Stimulated activated CD8-positive, alpha-beta memory T cell treated with anti-CD3 and anti-CD28 coated beads, Interleukin-12 subunit alpha, Interleukin-12 subunit beta, amount 100 ng/mL, for 1 hour (primary cell): Measurements from ENCODE around the gene STMN1.

Experiments
- DNase-seq: peaks from one replicate; pipeline ENCODE4 v3.0.0-alpha.2; 2020; ENCODE audit warnings: low read depth

The STMN1 gene

GRCh38 chr1:25918615-25919014 is 12.4 kb upstream of the STMN1 start:
- DNase-seq, result no peak

DNA sequence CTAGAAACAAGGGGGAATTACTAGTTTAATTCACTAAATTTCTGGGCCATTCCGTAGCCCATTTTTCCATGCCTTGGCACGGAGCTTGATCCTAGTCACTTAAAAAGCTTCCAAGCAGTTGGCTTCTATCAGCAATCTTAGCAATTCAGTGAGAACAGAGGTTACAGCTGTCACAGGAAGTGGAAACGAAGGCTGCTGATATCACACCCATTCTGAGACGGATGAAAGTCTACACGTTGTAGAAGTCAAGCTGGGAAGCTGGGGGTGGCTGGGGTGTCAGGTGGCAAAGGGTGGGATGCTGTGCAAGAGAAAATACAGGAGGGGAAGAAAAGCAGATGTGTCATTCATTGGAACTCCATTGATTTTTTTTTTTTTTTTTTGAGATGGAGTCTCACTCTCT is 11.8 kb upstream of the STMN1 start:
- DNase-seq, result no peak

DNA sequence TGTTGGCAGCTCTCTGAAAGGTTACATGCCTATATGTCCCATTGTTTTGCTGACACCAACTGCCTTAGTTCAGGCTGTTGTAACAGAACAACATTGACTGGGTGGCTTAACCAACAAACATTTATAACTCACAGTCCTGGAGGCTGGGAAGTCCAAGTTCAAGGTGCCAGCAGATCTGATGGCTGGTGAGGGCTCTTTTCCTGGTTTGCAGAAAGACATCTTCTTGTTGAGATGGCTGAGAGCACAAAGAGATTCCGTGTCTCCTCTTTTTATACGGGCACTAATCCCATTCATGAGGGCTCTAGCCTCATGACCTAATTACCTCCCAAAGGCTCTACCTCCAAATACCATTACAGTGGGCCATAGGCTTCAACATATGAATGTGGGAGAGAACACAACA is 10.2 kb upstream of the STMN1 start:
- DNase-seq, result no peak

GRCh38 chr1:25914074-25914995 is 8.1 kb upstream of the STMN1 start:
- DNase-seq, result no peak

- no peak for DNase-seq
These were observed 7.0 kb upstream of the STMN1 start for GRCh38 chr1:25913206-25913605.

DNA sequence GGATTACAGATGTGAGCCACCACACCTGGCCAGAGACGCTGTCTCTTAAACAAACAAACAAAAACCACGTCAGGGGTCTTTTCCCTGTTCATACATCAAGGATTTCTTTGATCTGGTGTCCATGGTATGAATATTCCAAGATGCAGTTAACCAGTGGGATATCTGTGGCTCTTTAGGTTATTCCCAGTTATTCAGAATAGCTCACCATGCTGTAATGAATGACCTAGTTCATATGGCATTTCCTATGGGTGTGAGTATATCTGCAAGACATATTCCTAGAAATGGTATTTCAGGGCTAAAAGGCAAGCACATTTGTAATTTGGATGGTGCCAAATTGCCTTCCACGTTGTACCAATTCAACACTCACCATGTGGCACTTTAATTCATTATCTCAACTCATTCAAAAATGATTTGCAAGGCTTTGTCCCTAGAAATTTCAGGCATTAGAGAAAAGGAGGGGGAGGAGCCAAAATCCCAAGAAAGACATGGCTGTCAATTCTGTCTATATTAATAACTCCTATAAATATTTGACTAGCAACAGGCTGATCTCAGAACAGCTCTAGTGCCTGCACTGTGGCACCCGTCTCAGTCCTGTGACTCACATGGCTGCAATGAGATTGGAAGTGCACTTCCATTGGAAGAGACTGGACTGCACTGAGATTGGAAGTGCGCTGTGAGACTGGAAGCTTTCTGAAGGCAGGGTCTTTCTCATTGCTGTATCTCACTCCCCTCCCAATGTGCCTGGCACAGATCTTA is 6.0 kb upstream of the STMN1 start:
- no peak for DNase-seq

GRCh38 chr1:25911162-25911561 is 4.9 kb upstream of the STMN1 start:
- DNase-seq, result no peak

DNA sequence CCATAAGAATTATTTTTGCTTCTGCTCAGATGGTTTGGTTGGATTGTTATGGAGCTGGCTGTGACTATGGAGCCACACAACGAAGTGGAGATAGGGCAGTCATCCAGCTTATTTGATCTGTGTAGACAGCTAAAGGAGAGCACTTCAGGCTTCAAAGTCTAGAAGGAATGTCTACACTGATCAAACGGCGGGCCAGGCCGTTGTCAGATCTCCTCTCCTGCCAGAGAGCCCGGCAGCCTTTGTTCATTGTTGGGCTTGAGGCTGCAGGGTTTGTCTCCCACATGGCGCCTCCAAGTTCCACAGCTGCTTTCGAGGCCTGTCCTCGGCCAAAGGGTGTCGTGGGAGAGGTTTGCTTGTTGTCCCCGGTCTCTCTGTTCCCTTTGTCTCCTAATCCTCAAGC is 2.8 kb upstream of the STMN1 start:
- no peak for DNase-seq

- no peak for DNase-seq
These were observed 1.9 kb upstream of the STMN1 start for GRCh38 chr1:25908161-25908560.

DNA sequence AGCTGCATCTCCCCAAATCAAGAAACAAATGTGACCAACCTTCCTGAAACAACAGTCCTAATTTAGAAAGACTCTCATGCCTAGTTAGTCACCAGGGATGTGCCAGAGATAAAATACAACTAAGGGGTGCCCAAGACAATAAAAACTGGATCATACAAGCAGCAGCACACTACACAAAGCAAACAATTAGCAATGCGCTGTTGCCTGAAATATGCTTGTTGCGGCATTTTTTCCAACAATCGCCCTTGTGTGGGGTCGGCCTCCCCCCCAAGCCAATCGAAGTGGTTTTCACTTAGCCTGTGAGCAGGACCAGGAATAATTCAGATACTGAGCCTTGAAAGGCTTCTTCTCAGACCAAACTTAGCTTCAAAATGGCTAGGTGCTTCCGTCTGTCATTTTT is 1.4 kb upstream of the STMN1 start:
- DNase-seq, result no peak

DNA sequence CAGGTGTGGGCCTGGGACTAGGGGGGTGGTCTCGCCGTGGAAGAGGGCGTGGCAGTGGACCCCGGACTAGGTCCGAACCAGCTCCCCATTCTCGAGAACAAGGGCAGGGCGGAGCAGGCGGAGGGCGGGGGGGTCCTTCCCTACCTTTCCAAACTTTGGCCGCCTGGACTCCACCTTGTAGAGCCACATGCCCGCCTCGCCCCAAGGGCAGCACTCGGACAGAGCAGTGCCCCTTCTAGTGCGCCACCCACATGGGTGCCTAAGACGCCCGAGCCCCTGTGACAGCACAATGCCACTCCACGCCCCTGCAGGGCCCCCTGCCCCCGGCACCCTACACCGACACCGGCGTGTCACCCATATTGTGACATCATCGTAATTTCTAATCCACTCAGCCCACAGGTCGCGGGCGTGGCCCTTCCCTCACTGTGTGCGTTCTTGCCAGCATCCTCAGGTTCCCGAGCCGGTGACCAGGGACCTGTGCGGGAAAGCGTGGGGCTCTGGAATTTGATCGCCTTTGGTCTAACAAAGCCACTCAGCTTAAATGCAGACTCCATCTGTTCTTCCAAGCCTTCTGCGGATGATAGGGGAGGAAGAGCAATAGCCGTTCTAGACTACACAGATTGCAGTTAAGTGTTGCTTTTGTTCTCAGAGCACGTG is 553 bp upstream of the STMN1 start:
- no peak for DNase-seq

DNA sequence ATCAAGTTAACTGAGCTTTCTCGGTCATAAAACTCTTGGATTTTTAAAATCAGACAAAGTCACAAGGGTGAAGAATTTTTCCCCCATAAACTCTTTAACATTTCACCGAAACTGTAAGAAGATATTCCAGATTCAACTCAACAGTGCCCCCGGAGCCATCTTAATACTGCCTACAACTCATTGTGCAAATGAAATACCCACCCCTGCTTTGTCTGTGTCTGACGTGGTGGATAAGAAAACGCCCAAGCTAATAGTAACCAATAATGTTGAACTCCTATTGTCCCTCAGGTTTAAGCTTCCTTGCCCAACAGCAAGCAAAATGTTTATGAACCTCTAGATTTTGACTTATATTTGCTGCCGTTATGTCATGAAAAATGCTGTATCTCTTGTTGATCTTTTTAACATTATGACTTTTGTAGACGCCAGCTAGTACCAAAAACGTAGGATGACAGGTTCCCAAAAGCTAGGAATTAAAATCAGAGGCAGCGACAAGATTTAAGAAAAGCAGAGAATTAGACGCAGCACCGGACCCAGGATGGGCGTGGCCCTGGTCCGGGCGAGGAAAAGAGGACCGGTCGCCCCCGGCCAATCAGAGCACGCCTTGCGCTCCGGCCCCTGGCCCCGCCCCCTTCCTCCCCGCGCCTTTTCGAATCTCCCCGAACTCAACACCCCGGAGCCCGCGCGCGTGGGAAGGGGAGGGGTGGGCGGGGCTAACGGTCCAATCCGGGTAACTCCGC is 1.1 kb downstream of the STMN1 start:
- DNase-seq, result peak; percentile 89

GRCh38 chr1:25903986-25904385 is 2.2 kb downstream of the STMN1 start:
- DNase-seq, result no peak

GRCh38 chr1:25902462-25902861 is 3.8 kb downstream of the STMN1 start:
- no peak for DNase-seq

- DNase-seq, result no peak
These were observed 6.0 kb downstream of the STMN1 start for GRCh38 chr1:25900219-25900618.

DNA sequence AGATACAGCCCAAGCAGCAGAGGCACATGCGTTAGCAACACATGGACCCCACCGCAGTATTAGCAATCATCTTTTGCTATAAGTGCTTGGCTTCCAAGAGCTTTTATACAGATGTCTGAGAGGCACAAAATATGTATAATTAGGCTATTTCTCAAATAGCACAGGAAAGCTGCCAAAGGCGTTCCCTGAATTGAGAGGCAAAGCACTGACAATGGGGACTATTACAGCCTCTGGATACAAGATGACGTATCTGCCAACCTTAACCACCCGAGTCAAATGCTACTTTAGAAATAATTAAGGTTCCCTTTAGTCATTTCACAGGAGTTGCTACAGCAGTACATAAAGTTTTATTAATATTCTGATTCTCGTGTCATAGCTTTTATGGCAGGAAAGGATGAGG is 6.4 kb downstream of the STMN1 start:
- DNase-seq, result no peak

- DNase-seq, result no peak
These were observed 7.8 kb downstream of the STMN1 start for GRCh38 chr1:25898223-25899015.

DNA sequence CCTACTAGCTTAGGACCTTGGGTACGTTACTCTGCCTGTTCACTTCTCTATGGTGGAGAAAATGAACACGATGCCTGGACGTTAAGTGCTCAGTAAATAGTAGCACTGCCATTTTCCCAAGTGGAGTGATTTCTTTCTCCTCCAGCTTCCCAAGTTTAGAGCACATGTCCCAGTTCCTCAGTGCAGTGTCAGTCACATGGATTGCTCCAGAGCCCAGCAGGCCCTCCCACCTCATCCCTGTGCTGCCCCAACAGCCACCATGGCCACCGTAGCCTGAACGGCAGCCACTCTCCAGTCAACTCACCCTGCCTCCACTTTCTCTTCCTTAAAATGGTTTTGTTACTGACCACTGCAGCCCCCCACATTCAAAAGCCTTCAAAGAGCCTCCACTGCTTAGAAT is 8.5 kb downstream of the STMN1 start:
- no peak for DNase-seq

- DNase-seq, result no peak
These were observed 10.0 kb downstream of the STMN1 start for GRCh38 chr1:25896266-25896665.

DNA sequence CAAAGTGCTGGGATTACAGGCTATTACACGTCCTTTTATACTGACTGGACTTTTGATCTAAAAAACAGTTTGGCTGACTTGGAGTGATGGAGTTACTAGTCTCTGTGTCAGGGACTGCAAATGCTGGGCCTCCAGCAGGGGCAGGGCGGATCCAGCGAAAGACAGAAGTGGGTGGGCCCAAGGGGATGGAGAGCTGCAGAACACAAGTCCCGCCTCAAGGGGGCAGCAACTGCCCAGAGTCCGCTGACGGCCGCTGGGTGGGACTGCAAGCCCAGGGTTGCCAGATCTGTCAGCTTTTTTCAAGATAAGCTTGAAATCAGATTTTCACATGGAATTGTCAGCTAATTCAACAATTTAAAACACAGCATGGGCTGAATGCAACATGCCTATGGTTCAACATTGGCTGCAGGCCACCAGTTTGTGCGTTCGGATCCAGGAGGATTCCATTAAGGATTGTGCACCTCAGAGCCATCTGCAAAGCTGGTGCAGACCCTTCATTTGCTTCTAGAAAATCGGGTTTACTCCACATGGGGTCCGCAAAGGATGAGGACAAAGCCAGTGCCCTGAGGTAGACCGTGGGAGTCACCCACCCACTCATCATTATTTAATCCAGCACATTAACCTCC is 10.7 kb downstream of the STMN1 start:
- DNase-seq, result peak; percentile 85

- DNase-seq, result no peak
These were observed 13.1 kb downstream of the STMN1 start for GRCh38 chr1:25893116-25893515.
